ENCODE data around the gene NAGLU.

GRCh38 chr17:42522263-42522790, 13.7 kb upstream of the NAGLU start:
- TF ChIP-seq CTCF (IDR thresholded peaks at IDR 0.05; ENCODE audit: low read depth, low read length) (no peak), EZH2phosphoT487 (IDR thresholded peaks at IDR 0.05; ENCODE audit: low read depth) (no peak)

All from OCI-LY3 (cell line).